Fibroblast of the aortic adventitia (primary cell): Measurements from ENCODE around the gene ADISSP. TPM values are rescaled to one million over a fixed set of nuclear protein-coding genes. Genes with fewer than 3 reads are reported as not detected.

Experiments
- DNase-seq: peaks from one replicate; pipeline ENCODE4 v3.0.0-alpha.2; 2010; ENCODE audit warnings: low read depth
- H3K4me3 ChIP-seq: 2 replicates; pipeline ENCODE4 v1.5.1; 2011; ENCODE audit warnings: low read depth, mild to moderate bottlenecking, control low read depth, low read length, moderate library complexity
- total RNA-seq: library from RNA; depleted of rRNA; stranded (reverse); fragments of >200 nt; gene quantifications from 2 replicates; pipeline ENCODE4 v1.2.3, GENCODE V29; 2012; ENCODE audit warnings: low replicate concordance
- TF ChIP-seq, protein P1 (sequence below): IDR thresholded peaks from 2 replicates; pipeline ENCODE4 v1.5.1; 2011; ENCODE audit warnings: mild to moderate bottlenecking, low read length, control low read depth, inconsistent platforms; ENCODE audit not compliant: insufficient read depth

The ADISSP gene
- total RNA-seq, 1 donor, result 28.4 TPM

DNA sequence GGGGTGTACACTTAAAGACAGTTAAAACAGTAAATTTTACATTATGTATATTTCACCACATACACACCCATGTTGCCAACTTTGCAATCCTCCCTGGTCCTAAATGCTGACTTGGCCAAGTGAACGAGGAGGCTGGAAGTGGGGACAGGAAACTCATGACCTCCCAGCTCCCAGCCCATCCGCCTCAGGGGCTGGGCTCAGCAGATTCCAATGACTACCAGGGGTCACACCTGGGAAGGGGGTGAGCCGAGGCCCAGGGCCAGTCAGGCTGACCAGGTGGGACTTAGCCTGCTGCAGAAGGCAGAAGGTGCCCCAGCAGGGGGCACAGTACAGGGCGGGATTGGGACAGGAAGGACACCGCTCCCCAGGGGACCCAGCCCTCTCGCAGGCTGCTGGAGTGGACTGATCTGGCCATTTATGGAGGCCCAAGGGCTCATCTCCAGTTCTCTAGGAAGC is 57.5 kb downstream of the ADISSP start:
- TF ChIP-seq, protein P1, sequence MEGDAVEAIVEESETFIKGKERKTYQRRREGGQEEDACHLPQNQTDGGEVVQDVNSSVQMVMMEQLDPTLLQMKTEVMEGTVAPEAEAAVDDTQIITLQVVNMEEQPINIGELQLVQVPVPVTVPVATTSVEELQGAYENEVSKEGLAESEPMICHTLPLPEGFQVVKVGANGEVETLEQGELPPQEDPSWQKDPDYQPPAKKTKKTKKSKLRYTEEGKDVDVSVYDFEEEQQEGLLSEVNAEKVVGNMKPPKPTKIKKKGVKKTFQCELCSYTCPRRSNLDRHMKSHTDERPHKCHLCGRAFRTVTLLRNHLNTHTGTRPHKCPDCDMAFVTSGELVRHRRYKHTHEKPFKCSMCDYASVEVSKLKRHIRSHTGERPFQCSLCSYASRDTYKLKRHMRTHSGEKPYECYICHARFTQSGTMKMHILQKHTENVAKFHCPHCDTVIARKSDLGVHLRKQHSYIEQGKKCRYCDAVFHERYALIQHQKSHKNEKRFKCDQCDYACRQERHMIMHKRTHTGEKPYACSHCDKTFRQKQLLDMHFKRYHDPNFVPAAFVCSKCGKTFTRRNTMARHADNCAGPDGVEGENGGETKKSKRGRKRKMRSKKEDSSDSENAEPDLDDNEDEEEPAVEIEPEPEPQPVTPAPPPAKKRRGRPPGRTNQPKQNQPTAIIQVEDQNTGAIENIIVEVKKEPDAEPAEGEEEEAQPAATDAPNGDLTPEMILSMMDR, result no peak
- H3K4me3 ChIP-seq, result no peak overlapping the region
- DNase-seq, result no peak

DNA sequence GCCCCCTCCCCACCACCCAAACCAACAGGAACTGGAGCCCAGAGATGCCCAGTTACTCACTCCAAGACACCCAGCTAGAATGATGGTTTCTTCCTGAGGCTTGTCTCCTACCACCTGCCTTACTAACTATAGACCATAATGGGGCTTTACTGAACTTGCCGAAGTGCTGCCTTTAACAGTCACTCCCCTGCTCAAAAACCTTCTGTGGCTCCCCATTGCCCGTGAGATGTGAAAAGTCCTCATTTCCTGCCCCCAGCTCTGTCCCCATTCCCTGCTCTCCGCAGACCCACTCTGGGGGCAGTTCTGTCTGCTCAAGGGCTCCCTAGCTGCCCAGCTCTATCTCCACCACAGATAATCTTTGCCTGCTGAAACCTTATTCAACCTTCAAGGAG is 60.0 kb downstream of the ADISSP start:
- TF ChIP-seq, protein P1, result no peak
- no peak overlapping the region for H3K4me3 ChIP-seq
- no peak for DNase-seq

DNA sequence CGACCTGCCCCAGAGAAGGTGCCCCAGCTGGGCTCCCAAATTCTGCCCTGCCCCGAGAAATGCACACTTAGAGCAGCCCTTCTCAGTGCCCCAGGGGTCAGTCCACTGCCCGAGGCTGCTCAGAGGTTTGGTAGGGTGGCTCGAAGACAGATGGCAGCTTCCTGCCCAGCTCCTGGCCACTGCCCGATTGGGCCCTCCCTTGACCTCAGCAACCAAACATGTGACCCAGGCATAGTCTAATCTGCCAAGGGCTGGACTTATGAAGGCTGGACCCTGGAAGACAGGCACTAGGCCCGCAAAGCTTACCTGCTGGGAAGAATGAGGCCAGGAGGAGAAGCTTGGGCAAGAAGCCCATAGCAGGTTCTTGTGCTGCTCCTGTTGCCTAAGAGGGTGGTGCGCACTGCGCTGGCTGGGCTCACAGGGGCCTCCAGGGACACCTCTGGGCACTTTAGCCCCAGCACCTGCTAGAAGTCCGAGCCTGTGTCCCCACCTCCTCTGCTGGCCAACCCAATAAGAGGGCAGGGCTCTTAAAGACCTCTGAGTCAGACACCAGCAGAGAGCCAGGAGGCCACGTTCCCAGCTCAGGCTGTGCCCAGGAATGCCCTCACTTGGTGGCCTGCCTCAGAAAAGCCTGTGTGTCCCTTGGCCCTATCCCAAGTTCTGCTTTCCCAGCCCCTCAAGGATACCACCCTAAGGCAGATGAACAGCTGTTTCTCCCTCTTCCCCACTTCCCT is 60.6 kb downstream of the ADISSP start:
- H3K4me3 ChIP-seq, result no peak overlapping the region
- peak; percentile 51 for DNase-seq
- TF ChIP-seq, protein P1, result no peak

DNA sequence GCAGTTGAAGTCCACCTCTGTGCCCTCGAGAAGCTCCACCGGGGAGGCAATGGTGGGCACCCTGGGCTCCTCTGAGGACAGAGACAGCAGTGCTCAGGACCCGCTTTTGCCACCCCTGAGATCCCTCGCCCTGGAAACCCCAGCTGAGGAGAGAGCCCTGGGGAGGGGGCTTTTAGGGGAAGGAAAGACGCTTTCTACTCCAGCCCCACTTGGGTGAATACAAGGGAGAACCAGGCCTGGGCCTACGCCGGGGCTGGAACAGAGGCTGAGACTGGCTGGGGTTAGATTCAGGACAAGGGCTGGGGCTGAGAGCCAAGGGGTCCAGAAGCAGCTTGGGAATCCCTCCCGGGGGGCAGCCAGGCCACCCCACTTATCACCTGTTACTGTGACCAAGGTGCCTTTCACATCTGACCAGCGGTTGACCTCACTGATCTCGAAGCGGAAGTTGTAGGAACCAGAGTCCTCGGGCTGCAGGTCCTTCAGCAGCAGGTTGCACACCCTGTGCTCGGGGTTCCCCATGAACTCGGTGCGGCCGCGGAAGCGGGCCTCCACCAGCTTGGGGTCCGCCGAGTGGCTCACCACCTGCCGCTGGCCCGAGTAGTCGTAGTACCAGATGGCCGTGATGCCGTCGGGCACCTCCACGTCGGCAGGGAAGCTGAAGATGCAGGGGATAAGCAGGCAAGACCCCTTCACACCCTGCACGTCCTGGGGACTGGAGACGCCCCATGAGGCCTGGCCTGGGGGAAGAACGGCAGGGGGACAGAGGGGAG is 61.4 kb downstream of the ADISSP start:
- TF ChIP-seq, protein P1, result no peak

DNA sequence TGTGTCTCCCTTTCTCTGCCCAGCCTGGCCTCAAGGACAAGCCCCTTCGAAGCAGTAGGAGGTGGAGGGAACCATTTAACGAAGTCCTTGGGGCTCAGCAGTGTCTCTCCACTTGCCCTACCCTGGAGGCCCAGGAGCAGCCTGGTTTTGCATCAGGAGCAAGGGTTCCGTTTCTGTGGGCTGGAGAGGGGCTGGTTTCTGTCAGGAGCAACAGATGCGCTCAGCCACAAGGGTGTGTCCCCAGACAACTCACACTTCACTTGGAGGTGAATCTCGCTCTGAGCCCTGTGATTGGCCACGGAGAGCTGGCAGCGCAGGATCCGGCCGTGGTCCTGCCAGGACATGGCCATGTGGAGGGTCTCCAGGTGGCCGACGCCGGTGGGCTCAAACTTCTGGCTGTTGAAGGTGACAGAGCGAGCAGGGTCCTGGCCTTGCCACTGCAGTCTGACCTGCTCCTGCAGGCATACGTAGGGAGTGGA is 62.0 kb downstream of the ADISSP start:
- TF ChIP-seq, protein P1, result no peak
- DNase-seq, result no peak

More for the DNA sequence above, 61.4 kb downstream of the ADISSP start:
- DNase-seq, result no peak
- H3K4me3 ChIP-seq, result no peak overlapping the region

DNA sequence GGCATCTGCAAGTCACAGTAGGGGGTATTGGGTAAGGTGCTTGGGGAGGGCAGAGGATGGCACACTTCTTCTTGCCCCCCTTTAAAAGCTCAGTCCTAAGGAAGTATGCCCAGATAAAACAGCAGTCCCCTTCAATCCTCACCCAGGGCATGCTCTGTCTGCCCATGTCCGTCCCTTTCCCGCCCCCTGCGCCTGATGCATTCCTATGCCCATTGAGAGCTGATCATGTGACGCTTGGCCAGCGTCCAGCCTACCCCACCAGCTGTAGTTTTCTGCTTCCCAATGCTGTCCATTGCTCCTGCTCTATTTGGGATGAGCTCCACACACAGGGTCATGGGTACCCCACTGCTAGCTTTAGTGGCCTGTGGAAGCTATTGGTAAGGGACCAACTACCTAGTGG is 63.5 kb downstream of the ADISSP start:
- DNase-seq, result no peak
- TF ChIP-seq, protein P1, result no peak
- H3K4me3 ChIP-seq, result no peak overlapping the region

More for the DNA sequence above, 62.0 kb downstream of the ADISSP start:
- H3K4me3 ChIP-seq, result no peak overlapping the region

Other genes starting within 250 kb of the ADISSP start
- gene GFRA4, start 104.4 kb downstream of the ADISSP start, total RNA-seq, result not detected in 2 replicates
- 68.6 and 145 TPM in 2 replicates for gene ADAM33, start 85.7 kb downstream of the ADISSP start, total RNA-seq
- 0.08 TPM in 1 of 2 replicates, not detected in the other for gene SIGLEC1, start 55.2 kb downstream of the ADISSP start, total RNA-seq
- 0.18 and 8.3 TPM in 2 replicates for gene HSPA12B, start 35.1 kb downstream of the ADISSP start, total RNA-seq
- gene SPEF1, start 13.7 kb upstream of the ADISSP start, total RNA-seq, result 0.09 TPM in 1 of 2 replicates, not detected in the other
- gene CENPB, start 19.0 kb upstream of the ADISSP start, total RNA-seq, result 94.8 and 170 TPM in 2 replicates
- 51.0 and 58.5 TPM in 2 replicates for gene CDC25B, start 28.6 kb upstream of the ADISSP start, total RNA-seq
- 9.4 and 20.4 TPM in 2 replicates for gene AP5S1, start 52.8 kb upstream of the ADISSP start, total RNA-seq
- 16.4 and 23.7 TPM in 2 replicates for gene MAVS, start 79.1 kb upstream of the ADISSP start, total RNA-seq
- 54.9 and 102 TPM in 2 replicates for gene PANK2, start 121.6 kb upstream of the ADISSP start, total RNA-seq
- gene RNF24, start 247.8 kb upstream of the ADISSP start, total RNA-seq, result 17.6 and 61.2 TPM in 2 replicates